Thyroid gland (tissue), 4 donors: ENCODE results near the gene ZNF750.

ENCODE experiments used
- POLR2A ChIP-seq, 2 donors: fragments of 450-650 bp; IDR thresholded peaks; one replicate each; pipeline ENCODE4 v1.6.1; 2017; ENCODE audit warnings: antibody characterized with exemption in 2 of 2, mild to moderate bottlenecking in 2 of 2, moderate library complexity in 1 of 2
- TF ChIP-seq, protein P1 (sequence below), 6 experiments: fragments of 200-600 bp in 3 of 6; fragments of 450-650 bp in 3 of 6; sonication (generic) in 3 of 6; IDR thresholded peaks; one replicate each; pipeline ENCODE4 v1.5.1; 2016 to 2019; ENCODE audit warnings: antibody characterized with exemption in 6 of 6, mild to moderate bottlenecking in 2 of 6, inconsistent platforms in 1 of 6, moderate library complexity in 1 of 6

DNA sequence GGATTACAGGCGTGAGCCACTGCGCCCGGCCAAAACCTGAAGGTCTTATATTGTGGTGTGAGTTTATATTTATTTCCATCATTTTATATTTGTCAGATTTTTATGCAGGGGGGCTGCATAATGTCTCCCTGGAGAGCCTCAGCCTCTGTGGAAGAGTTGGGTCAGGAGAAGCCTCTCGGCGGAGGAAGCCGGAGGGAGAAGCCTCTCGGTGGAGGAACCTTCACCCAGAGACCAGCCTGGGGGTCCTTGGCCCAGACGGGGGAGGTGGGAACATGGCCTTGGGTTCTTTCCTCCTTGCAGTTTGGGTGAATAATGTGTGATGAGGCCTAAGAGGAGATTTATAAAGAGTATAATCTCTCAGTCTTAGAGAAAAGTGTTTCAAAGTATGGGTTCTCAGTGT is 22.4 kb upstream of the ZNF750 start:
- TF ChIP-seq POLR2A (IDR thresholded peaks at IDR 0.05), result no peak
- TF ChIP-seq, protein P1, sequence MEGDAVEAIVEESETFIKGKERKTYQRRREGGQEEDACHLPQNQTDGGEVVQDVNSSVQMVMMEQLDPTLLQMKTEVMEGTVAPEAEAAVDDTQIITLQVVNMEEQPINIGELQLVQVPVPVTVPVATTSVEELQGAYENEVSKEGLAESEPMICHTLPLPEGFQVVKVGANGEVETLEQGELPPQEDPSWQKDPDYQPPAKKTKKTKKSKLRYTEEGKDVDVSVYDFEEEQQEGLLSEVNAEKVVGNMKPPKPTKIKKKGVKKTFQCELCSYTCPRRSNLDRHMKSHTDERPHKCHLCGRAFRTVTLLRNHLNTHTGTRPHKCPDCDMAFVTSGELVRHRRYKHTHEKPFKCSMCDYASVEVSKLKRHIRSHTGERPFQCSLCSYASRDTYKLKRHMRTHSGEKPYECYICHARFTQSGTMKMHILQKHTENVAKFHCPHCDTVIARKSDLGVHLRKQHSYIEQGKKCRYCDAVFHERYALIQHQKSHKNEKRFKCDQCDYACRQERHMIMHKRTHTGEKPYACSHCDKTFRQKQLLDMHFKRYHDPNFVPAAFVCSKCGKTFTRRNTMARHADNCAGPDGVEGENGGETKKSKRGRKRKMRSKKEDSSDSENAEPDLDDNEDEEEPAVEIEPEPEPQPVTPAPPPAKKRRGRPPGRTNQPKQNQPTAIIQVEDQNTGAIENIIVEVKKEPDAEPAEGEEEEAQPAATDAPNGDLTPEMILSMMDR (IDR thresholded peaks at IDR 0.05), result no peak
